ACHN (cell line): ENCODE measurements around the gene MIDN.
A peak's percentile ranks its signal among the peaks of the same experiment; 100 is the strongest.

ENCODE experiments used
- DNase-seq: peaks from one replicate; pipeline ENCODE4 v3.0.0-alpha.2; 2015
- in situ Hi-C: cut with HindIII; loops from 2 replicates; pipeline ENCODE4 v1.10.0; 2017; ENCODE audit warnings: low sequenced_read_pairs, low pct_ligation_motif_present, low pct_unique_long_range_greater_than_20kb

Gene MIDN

DNA sequence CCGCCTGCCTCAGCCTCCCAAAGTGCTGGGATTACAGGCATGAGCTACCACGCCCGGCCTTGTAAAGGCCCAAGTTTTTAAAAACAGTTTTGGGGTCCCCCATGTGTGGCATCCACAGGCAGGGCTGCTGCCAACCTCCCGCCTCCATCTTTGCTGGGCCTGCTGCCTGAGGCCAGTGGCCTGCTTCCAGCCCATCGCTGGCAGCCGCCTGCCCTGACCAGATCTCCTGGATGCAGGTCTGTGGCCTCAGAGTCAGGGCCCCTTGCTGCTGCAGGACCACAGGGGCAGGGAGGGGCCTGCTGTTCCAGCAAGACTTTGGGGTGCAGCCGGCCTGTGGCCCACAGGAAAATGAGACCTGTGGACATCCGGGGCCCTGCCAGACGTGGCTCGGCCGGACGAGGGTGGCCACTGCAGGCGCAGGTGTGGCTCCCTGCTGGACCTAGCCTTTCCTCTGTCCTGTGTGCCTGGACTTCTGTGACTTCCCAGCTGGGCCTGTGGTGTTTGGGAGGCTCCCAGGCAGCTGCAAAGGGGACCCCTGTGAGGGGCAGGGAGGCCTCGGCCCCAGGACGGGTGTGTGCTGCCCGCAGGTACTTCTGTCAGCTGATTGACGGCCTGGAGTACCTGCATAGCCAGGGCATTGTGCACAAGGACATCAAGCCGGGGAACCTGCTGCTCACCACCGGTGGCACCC, 28.5 kb upstream of the MIDN start:
- in situ Hi-C loops: no loop called here
- no peak for DNase-seq

DNA sequence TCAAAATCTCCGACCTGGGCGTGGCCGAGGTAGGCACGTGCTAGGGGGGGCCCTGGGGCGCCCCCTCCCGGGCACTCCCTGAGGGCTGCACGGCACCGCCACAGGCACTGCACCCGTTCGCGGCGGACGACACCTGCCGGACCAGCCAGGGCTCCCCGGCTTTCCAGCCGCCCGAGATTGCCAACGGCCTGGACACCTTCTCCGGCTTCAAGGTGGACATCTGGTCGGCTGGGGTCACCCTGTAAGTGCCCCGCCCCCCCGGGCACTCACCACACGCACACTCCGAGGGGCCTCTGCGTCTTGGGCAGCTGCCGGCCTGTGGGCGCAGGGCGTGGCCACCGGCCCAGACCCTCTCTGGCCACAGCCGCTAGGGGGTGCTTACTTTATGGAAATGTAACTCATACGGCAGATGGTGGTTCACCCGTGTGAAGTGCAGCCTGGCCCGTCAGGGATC, 27.9 kb upstream of the MIDN start:
- in situ Hi-C loops: no loop called here
- DNase-seq: no peak

DNA sequence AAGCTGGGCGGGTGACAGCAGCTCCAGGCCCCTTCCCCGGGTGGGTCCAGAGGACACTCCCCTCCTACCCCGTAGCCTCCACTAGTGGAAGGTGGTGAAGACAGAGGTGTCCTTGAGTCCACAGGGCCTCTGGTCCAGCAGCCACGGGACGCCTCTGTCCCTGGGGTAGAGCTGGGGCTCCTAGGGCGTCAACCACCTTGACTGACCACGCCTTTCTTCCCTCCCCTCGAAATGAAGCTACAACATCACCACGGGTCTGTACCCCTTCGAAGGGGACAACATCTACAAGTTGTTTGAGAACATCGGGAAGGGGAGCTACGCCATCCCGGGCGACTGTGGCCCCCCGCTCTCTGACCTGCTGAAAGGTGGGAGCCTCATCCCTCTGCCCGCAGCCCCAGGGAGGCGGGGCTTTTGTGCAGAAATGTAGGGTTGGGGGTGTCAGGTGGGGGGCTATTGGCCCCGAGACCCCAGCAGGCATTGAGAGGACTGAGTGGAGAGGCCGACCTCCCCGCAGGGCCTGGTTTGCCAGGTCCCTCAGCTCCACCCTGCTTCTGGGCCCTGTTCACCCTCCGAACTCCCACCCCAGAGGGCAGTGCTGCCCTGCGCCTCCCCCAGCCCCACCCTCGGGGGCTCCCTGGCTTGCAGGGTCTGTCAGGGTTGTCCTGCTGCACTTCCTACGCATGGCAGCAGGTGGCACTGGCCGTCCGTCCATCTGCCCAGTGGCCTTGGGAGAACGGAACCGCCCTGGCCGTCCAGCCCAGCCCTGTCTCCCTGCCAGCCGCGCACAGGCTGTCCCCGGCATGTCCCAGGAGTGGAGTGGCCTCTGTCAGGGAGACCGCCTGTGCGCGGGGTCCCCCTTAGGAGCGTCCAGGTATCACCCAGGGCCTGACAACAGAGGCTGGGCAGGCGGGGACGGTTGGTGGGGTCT, 27.1 kb upstream of the MIDN start:
- in situ Hi-C loops: no loop called here
- DNase-seq: peak; percentile 37

DNA sequence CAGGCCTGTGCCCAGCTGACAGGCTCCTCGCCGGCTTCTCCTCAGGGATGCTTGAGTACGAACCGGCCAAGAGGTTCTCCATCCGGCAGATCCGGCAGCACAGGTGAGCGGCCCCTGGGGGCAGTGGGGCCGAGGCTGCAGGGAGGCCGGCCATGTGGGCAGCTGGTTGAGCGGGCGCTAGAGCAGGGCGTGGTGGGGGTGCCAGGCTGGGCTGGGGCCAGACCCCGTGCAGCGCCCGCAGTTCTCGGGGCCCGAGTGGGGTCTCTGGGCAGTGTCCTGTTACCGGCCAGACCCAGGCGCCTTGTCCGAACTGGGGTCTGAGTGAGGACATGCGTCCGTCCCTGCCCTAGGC, 26.5 kb upstream of the MIDN start:
- DNase-seq: no peak
- in situ Hi-C loops: no loop called here

DNA sequence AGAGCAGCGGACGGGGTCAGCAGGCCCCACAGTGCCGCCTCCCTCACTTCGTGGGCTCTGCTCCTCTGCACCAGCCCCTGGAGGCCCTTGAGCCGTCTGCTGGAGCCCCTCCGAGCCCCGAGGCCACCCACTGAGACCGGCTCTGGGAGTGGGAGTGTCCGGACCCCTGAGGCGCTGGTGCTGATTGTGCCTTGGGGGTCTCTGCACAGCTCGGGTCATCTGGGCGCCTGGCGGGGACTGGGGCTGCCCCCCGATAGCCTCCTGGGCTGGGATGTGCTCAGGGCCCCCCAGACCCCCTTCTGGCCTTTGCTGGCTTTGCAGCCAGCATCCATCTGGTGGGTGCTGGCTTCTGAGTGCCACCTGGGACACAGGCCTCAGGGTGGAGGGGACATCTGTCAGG, 26.0 kb upstream of the MIDN start:
- in situ Hi-C loops: no loop called here
- DNase-seq: no peak

DNA sequence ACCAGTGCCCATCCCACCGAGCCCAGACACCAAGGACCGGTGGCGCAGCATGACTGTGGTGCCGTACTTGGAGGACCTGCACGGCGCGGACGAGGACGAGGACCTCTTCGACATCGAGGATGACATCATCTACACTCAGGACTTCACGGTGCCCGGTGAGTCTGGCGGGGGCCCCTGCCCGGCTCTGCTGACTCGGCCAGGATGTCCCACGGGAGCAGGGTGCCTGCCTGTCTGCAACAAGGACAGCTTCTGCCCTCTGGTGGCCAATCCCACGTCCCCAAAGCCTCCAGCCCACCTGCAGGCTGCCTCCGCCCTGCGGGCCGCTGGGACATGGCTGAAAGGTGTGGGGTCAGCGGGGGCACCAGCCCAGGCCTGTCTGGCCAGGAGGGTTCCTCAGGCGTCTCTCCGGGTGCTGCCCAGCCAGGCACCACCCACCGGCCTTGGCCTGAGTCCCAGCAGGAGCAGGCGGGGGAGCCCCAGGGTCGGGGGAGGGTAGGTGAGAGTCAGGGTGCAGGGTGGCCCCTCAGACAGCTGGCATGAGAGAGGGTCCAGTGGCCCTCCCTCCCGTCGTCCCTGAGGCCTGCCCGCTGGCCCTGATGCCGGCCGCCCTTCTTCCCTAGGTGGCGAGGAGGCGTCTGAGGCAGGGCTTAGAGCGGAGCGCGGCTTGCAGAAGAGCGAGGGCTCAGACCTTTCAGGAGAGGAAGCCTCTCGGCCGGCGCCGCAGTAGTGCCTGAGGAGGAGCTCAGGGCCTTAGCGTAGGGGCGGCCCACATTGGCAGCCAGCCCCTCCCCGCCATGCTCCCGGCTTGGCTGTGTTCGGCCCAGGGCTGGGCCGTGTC, 25.1 kb upstream of the MIDN start:
- peak; percentile 47 for DNase-seq
- in situ Hi-C loops: no loop called here

DNA sequence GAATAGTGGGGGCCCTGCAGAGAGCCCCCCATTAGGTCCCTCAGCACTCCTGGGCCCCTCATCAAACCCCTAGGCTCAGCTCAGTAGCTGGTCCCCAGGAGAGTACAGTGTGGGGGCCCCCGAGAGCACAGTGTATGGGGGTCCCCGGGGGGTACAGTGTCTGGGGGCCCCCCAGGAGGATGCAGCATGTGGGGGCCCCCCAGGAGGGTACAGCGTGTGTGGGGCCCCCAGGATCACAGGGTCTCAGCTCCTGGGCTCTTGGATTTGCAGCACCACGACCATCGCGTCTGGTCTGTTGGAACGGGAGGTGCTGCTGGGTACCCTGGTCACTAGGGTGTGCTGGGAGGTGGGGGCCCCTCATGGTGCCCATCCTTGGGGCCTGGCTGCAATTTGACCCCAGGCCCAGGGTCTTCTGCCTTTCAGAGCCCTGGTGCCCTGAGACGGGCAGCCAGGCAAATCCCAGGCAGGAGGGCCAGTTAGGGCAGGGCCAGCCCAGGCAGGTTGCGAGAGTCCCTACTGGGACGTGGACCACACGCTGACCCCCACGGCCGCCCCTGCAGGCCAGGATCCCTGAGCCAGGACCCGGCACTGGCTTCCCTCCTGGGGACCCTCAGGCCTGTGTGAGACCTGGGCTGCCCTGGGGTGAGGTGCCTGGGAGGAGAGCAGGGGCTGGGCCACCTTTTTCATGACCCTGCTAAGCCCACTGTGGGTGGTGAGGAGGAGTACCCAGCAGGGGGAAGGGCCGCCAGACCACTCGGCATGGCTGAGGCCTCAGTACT, 24.1 kb upstream of the MIDN start:
- no peak for DNase-seq
- in situ Hi-C loops: no loop called here

DNA sequence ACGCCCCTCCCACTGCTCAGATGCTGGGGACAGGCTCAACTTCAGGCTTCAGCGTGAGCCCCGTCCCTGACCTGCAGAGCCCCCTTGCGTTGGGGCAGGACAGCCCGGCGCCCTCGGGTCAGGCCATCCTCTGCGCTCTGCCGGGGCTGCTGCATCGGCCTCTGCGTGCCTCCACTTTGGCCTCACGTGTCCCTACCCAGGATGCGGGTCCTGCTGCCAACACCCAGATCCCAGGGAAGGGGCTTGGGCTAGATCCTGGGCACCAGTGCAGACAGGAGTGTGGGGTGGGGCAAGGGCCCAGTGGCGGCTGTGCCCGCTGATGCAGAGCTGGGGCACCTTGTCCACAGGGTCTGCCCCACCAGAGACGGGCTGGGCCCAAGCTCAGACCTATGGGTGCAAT, 23.5 kb upstream of the MIDN start:
- DNase-seq: no peak
- in situ Hi-C loops: no loop called here

DNA sequence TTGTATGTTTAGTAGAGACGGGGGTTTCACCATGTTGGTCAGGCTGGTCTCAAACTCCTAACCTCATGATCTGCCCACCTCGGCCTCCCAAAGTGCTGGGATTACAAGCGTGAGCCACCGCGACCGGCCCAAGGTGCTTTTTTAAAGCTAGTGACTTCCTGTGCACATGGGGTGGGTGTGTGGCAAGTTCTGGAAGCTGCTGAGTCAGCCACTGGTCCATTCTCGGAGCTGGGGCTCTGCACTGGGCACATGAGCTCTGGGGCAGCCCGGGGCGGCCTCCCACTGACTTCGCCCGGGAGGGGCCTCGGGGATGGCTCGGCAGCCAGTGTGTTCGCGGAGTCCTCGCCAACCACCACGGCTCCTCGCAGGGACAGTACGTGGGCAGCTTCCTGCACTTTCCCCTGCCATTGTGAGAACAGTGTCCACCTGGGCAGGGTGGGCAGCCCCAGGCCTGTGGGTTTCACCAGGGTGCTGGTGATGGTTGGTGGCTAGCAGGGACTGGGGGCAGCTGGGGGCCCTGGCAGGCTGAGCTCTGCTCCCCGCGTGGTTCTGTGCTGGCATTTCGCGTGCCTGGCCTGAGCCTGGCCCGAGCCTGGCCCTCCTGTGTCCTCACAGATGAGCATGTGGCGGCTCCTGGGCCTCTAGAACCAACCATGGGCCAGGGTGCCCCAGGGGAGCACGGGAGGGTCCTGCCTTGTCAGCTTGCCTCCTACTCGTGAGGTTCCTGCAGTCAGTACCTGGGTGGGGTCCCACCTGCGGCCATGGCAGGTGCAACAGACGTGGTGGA, 22.8 kb upstream of the MIDN start:
- no peak for DNase-seq
- in situ Hi-C loops: no loop called here

DNA sequence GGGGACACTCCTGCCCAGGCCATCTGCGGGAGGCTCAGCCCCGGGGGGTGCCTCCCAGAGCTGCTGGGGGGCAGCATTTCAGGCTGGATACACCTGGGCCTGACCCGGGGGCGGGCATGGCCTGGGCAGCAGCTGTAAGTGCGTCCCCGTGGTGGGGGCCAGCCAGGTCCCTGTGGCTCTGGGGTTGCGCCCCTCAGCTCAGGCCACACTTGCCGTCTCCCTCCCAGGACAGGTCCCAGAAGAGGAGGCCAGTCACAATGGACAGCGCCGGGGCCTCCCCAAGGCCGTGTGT, 22.2 kb upstream of the MIDN start:
- in situ Hi-C loops: no loop called here
- no peak for DNase-seq

DNA sequence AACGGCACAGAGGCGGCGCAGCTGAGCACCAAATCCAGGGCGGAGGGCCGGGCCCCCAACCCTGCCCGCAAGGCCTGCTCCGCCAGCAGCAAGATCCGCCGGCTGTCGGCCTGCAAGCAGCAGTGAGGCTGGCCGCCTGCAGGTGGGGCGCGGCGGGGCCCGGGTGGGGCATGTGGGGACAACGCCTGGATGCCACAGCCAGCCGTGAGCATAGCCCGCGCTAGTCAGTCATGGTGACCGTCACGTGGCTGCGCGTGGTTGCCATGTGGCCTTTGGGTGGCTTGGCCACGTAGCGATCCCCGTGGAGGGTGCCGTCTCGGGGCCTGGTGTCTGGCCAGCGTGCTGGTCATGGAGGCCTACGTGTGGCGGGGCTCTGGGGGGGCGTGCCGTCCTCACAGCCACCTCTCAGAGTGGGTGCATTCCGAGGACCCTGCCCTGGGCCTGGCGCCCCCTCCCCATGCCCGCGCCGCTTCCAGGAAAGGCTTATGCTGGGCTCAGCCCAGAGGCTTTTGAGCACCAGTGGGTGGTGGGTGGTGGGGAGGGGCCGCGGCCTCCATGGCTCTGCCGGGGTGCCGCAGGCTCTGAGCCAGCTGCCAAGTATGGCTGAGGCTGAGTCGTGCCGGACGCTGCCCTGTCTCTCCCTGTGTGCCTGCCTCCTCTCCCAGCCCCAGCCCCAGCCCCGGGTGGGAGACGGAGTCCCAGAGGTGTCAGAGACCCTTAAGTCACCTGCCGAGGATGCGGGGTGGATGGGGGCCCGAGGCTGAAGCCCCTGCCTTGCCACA, 21.7 kb upstream of the MIDN start:
- in situ Hi-C loops: no loop called here
- DNase-seq: no peak

DNA sequence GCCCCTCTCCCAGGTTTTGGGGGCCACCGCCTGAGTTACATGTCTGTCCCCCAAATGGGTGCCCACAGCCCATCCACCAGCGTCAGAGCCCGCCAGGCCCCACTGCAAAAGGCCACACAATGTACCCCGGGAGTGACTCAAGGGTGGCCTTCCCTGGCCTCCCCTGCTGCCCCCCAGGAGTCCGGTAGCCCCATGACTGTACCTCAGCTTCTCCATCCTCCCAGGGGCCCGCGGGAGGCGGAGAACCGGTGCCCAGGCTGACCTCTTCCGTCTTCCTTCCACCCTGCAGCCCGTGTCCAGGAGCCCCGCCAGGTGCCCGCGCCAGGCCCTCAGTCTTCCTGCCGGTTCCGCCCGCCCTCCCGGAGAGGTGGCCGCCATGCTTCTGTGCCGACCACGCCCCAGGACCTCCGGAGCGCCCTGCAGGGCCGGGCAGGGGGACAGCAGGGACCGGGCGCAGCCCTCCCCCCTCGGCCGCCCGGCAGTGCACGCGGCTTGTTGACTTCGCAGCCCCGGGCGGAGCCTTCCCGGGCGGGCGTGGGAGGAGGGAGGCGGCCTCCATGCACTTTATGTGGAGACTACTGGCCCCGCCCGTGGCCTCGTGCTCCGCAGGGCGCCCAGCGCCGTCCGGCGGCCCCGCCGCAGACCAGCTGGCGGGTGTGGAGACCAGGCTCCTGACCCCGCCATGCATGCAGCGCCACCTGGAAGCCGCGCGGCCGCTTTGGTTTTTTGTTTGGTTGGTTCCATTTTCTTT, 20.9 kb upstream of the MIDN start:
- in situ Hi-C loops: no loop called here
- no peak for DNase-seq

DNA sequence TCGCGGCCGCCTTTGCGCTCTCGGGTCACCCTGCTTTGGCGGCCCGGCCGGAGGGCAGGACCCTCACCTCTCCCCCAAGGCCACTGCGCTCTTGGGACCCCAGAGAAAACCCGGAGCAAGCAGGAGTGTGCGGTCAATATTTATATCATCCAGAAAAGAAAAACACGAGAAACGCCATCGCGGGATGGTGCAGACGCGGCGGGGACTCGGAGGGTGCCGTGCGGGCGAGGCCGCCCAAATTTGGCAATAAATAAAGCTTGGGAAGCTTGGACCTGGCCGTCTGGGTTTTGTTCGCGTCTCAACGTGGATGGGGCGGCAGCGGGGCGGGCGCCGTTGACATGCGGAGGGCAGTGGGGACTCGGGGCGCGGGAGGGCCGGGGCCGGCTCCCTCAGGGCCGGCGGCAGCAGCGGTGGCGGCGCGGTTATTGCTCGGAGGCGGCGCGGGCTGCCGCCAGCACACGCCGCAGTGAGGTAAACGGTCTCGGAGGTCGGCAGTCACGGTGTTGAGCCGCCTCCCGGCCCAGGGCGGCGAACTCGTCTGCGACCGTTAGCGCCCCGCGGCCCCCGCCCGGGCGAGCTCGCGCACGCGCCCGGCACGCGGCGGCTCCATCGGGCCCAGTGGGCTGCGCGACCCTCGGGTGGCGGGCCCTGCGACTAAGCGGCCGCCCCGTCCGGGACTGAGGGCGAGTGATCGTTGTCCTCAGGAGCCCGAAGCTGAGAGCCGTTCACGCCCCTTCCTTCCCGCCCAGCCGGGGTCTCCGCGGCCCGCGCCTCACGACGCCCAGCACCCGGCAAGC, 20.0 kb upstream of the MIDN start:
- DNase-seq: no peak
- in situ Hi-C loops: no loop called here

DNA sequence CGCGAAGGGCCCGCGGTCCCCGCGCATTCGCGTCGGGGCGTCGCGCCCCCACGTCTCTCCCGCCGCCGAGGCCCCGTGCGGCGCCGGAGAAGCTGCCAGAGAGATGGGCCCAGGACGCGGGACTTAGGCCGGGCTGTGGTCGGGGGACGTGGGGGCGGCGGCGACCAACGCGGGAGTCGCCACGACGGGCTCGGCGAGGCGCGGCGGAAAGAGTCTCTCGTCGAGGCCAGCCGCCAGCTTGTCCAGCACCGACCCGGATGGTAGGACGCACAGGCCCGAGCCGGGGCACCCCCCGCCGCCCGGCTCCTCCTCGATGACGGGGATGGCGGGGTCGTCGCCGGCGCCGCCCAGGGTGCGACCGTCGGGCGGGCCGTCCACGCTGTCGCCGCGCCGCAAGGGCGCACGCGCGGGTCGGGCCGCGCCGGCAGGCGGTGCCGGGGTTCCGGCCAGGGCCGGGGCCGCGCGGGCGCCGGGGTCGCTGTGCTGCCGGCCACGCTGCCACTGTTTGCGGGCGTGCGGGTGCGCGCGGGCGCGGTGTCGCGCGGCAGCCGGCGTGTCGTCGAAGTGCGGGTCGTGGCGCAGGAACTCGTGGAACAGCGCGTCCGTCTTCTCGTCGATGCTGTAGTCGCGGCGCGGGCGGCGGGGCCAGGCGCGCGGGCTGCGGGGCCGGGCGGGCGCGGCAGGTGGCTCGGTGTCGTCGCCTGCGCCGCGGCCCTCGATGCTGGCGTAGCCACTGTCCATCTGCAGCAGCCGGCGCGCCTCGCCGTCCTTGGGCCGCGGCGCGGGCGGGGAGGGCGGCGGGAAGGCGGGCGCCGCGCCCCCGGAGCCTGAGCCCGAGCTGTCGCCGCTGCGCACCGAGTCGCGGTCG, 19.1 kb upstream of the MIDN start:
- no peak for DNase-seq
- in situ Hi-C loops: no loop called here
